PFSK-1 (cell line): ENCODE data around the gene ELOVL6.

Experiments used
- POLR2AphosphoS5 ChIP-seq: IDR thresholded peaks from 2 replicates; pipeline ENCODE4 v1.6.1; 2012; ENCODE audit warnings: low read depth, mild to moderate bottlenecking, control low read depth, low read length, moderate library complexity
- SIN3A ChIP-seq: IDR thresholded peaks from 2 replicates; pipeline ENCODE4 v1.6.1; 2012; ENCODE audit warnings: mild to moderate bottlenecking, low read length, moderate library complexity, borderline replicate concordance; ENCODE audit not compliant: insufficient read depth
- TF ChIP-seq, protein P1 (sequence below), 2 experiments: IDR thresholded peaks; 2 replicates each; pipeline versions ENCODE4 v1.6.1 to v1.8.0; 2011 to 2012; ENCODE audit warnings: low read depth in 2 of 2, low read length in 2 of 2, control low read depth in 1 of 2, inconsistent platforms in 1 of 2, mild to moderate bottlenecking in 1 of 2, moderate library complexity in 1 of 2; ENCODE audit not compliant: insufficient read depth in 1 of 2

DNA sequence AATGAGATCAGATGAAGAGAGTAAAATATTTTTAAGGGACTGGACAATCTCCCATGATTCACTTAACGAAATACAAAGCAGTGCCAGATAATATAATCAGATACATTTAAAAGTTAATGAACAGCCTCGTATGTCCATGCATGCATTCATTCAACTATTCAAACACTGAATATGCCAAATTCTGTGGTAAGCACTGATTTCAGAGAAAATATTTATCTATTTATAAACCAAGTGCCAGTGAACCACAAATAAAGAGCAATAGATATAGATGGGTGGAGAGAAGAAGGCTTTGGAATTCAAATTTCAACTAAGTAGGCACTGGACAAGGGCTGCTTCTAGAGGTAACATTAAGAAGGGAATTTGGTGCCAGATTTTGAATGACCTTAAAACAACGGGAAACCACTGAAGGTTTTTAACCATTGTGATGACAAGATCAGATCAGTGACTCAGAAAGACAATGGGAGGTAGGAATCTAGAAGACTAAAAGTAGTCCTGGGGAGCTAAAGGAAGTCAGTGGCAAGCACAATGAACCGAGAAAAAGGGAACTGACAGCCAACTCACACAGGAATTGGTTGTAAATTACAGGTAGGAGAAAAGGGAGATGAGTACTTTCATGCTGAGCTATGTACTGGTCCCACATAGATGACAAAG, 14.2 kb downstream of the ELOVL6 start:
- no peak for TF ChIP-seq POLR2AphosphoS5
- no peak for TF ChIP-seq SIN3A
- TF ChIP-seq, protein P1, sequence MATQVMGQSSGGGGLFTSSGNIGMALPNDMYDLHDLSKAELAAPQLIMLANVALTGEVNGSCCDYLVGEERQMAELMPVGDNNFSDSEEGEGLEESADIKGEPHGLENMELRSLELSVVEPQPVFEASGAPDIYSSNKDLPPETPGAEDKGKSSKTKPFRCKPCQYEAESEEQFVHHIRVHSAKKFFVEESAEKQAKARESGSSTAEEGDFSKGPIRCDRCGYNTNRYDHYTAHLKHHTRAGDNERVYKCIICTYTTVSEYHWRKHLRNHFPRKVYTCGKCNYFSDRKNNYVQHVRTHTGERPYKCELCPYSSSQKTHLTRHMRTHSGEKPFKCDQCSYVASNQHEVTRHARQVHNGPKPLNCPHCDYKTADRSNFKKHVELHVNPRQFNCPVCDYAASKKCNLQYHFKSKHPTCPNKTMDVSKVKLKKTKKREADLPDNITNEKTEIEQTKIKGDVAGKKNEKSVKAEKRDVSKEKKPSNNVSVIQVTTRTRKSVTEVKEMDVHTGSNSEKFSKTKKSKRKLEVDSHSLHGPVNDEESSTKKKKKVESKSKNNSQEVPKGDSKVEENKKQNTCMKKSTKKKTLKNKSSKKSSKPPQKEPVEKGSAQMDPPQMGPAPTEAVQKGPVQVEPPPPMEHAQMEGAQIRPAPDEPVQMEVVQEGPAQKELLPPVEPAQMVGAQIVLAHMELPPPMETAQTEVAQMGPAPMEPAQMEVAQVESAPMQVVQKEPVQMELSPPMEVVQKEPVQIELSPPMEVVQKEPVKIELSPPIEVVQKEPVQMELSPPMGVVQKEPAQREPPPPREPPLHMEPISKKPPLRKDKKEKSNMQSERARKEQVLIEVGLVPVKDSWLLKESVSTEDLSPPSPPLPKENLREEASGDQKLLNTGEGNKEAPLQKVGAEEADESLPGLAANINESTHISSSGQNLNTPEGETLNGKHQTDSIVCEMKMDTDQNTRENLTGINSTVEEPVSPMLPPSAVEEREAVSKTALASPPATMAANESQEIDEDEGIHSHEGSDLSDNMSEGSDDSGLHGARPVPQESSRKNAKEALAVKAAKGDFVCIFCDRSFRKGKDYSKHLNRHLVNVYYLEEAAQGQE (IDR thresholded peaks at IDR 0.05; ENCODE audit: insufficient read depth in 1 of 2, low read depth in 2 of 2, low read length in 2 of 2) = no peak
